ENCODE data around the gene TMEM147. TPM values are rescaled to one million over a fixed set of nuclear protein-coding genes. Genes with fewer than 3 reads are reported as not detected.

TMEM147 gene
- total and polyA plus RNA-seq, 2 of the 4 experiments (the other 2 are of a cell fraction): 67.6 to 108 TPM

GRCh38 chr19:35585848-35586247, 40.4 kb downstream of the TMEM147 start, which contains the start of gene PMIS2:
TSS of gene PMIS2 (plus strand) at chr19:35586173. CDS start at chr19:35586260, 87 bp downstream.
- no peak within 1 kb of the TSS for H4K5ac ChIP-seq (ENCODE audit: low read depth, low read length)
- H3K4ac ChIP-seq (ENCODE audit: low read depth, low read length): no peak within 1 kb of the TSS
- H3K18ac ChIP-seq (ENCODE audit: low read depth, low read length): no peak within 1 kb of the TSS
- no peaks in the 10 kb centered on the region for H3K9me1 ChIP-seq (ENCODE audit: insufficient read depth, low read length)
- no CpG with 5 or more reads among the region's 16 CpGs for WGBS, 2 experiments (ENCODE audit: extremely low coverage in 2 of 2, insufficient read length in 1 of 2)
- DNase-seq (no peak), ATAC-seq (ENCODE audit: low read depth) (peak; percentile 42; the same call in 1 of the 2 replicates)
- dilution Hi-C loops (cut with HindIII; ENCODE audit: low sequenced_read_pairs, unreplicated experiment) (no loop called here), in situ Hi-C loops (cut with MboI; ENCODE audit: low sequenced_read_pairs) (loop anchor here (25.0 kb wide), 1 partner anchor 249 kb away; the partner anchor contains the start of genes CD22 and FFAR1), intact Hi-C loops (cut with micrococcal nuclease) (no loop called here)
- no peaks in the 10 kb centered on the region for H4K20me1 ChIP-seq (ENCODE audit: insufficient read depth, low read length)
- no TSS peak for BruUV-seq (replicated peaks)
- CTCF ChIA-PET: no interaction called here
- H3K27ac ChIP-seq (ENCODE audit: insufficient read depth, low read length): no peak within 1 kb of the TSS
- H3K79me1 ChIP-seq (ENCODE audit: low read depth in 1 of 2, low read length in 2 of 2): no peaks in the 10 kb centered on the region
- peak within 1 kb of the TSS; percentile 70 for H2AFZ ChIP-seq (replicated peaks; ENCODE audit: low read length, poor library complexity)
- H4K8ac ChIP-seq (ENCODE audit: low read depth in 2 of 2, low read length in 2 of 2): no peak within 1 kb of the TSS
- H3K27me3 ChIP-seq (ENCODE audit: control insufficient read depth, insufficient read depth, low read length): peaks cover 4% of the 10 kb centered on the region
- no peak within 1 kb of the TSS for H2BK20ac ChIP-seq (ENCODE audit: low read depth, low read length)
- H3K14ac ChIP-seq (replicated peaks; ENCODE audit: low read depth, low read length): no peak within 1 kb of the TSS
- H3K4me3 ChIP-seq (ENCODE audit: insufficient read depth, low read depth, low read length): no peak within 1 kb of the TSS
- H4K91ac ChIP-seq (ENCODE audit: insufficient read depth, low read depth, low read length): no peak within 1 kb of the TSS
- H2AK9ac ChIP-seq (replicated peaks; ENCODE audit: low read depth, low read length, poor library complexity): peak within 1 kb of the TSS; percentile 65
- H2BK120ac ChIP-seq (ENCODE audit: low read depth, low read length): no peak within 1 kb of the TSS
- no peaks in the 10 kb centered on the region; the same call in 1 of the 2 replicates for H3K9me3 ChIP-seq (ENCODE audit: control insufficient read depth, insufficient read depth, low read length)
- no peak within 1 kb of the TSS for H2BK15ac ChIP-seq (ENCODE audit: low read depth, low read length)
- H3K4me1 ChIP-seq (ENCODE audit: control insufficient read depth, insufficient read depth, low read length): no peaks in the 10 kb centered on the region
- TF ChIP-seq RAD21 (IDR thresholded peaks at IDR 0.05; ENCODE audit: low read length) (no peak), FOS (IDR thresholded peaks at IDR 0.05; ENCODE audit: low read depth, low read length) (no peak), POLR2A (IDR thresholded peaks at IDR 0.05; ENCODE audit: low read depth, low read length) (no peak), BHLHE40 (IDR thresholded peaks at IDR 0.05; ENCODE audit: low read depth, low read length) (no peak)
- no peak within 1 kb of the TSS for H2BK5ac ChIP-seq (ENCODE audit: low read depth, low read length, poor library complexity, severe bottlenecking)
- POLR2A ChIA-PET (ENCODE audit: unreplicated experiment): no interaction called here
- H3K23ac ChIP-seq (ENCODE audit: low read depth, low read length): no peak within 1 kb of the TSS
- no peak within 1 kb of the TSS for H3K9ac ChIP-seq (ENCODE audit: low read depth, low read length)
- H2AK5ac ChIP-seq (ENCODE audit: low read depth, low read length): no peak within 1 kb of the TSS
- H3K36me3 ChIP-seq (ENCODE audit: control insufficient read depth, insufficient read depth, low read length): no peaks in the 10 kb centered on the region
- no peak within 1 kb of the TSS for H3K4me2 ChIP-seq (ENCODE audit: low read depth, low read length)
- no peak within 1 kb of the TSS for H3K56ac ChIP-seq (ENCODE audit: extremely low read depth, insufficient read depth, low read length)
